HG03064 (cell line): ENCODE results near the gene PTCD1.

Experiments used
- ATAC-seq: cut with Tn5 transposase; IDR thresholded peaks from one replicate; pipeline ENCODE4 v1.9.1; 2021; ENCODE audit warnings: low read depth; ENCODE audit not compliant: unreplicated experiment

Gene PTCD1

DNA sequence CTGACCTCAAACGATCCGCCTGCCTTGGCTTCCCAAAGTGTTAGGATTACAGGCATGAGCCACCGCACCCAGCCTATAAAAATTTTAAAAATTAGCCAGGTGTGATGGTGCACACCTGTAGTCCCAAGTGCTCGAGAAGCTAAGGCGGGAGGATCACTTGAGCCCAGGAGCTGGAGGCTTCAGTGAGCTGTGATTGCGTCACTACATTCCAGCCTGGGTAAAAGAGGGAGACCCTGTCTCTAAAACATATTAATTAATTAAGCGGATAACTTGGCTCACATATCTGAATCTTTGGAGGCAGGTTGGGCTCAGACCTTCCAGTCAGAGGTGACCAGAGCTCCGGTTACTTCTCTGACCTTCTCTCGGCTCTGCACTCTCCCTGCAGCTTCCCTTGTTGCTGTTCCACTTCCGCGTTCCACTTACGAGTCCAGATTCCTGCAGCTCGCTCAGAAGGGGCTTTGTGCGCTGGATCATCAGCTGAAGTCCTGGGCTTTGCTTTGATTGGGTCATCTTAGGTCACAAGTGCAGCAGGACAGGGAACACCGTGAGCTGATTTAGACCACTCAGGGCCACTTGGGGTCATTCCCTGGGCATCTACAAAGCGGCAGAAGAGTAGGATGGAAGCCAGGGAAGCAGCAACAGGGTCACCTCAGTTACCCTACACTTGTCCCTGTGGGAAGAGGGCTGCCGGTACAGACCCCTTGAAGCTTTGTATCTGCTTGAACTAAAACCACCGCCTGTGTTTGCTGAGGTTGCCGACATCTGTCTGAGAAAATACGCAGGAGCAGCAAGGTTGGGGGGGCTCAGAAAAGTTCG is 66.1 kb downstream of the PTCD1 start:
- no peak for ATAC-seq

DNA sequence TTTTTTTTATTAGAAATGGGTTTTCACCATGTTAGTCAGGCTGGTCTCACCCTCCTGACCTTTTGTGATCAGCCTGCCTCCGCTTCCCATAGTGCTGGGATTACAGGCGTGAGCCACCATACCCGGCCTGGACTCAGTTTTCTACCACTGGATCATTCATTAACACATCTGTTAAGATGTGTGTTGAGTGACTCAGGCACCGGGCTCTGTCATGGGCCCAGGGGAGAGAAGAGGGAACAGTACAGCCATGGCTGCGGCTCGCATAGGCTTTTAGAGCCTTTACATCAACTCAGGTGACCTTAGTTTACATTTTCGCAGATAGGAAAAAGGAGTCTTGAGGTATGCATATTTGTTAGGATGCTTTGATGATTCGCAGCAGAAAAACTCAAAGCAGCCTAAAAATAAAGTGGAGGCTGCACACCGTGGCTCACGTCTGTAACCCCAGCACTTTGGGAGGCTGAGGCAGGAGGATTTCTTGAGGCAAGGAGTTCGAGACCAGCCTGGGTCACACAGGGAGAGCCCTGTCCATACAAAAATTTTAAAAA is 67.2 kb downstream of the PTCD1 start:
- no peak for ATAC-seq

GRCh38 chr7:99369767-99370391 is 68.7 kb downstream of the PTCD1 start:
- ATAC-seq = no peak

DNA sequence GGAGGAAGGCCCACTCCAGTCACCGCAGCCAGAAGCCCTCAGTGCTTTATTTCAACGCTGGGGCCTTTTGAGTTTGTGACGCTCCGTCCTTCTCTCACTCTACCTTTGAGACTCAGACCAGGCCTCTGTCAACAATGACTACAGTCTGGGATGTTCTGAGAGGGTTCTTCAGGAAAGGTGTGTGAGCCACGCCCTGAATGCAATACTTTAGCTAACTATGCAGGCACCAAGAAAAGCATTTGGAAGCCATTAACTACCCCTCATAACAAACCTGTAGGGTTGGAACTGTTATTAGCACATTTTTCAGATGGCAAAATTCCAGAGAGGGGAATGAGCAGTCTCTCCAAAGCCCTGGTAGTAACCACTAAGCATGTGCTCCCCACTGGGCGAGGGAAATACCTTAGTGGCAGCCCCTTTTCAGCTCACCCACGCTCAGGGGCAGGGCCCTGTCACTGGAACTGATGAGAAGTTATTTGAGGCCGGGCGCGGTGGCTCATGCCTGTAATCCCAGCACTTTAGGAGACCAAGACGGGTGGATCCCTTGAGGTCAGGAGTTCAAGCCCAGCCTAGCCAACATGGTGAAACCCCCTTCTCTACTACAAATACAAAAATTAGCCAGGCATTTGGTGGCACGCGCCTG is 69.7 kb downstream of the PTCD1 start:
- ATAC-seq = no peak
